ENCODE measurements around the gene PTPN4.
A peak's percentile ranks its signal among the peaks of the same experiment; 100 is the strongest.

Gene PTPN4

GRCh38 chr2:119741868-119742267, 17.9 kb upstream of the PTPN4 start:
- H3K9me3 Mint-ChIP-seq, result no peaks in the 10 kb centered on the region
- no peak overlapping the region for H3K27ac Mint-ChIP-seq
- H3K36me3 Mint-ChIP-seq (ENCODE audit: insufficient read depth), result peaks cover 3% of the 10 kb centered on the region
- peaks cover 0 to 4% of the 10 kb centered on the region in 2 donors for H3K4me1 Mint-ChIP-seq (ENCODE audit: low read depth in 2 of 2)
- H3K27me3 Mint-ChIP-seq, result peaks cover 38 to 43% of the 10 kb centered on the region in 2 donors
- H3K4me3 Mint-ChIP-seq, result no peak overlapping the region
- ATAC-seq (replicated peaks) (no peak), DNase-seq (no peak)

- H3K36me3 Mint-ChIP-seq (ENCODE audit: insufficient read depth), result no peaks in the 10 kb centered on the region
- ATAC-seq (replicated peaks) (no peak), DNase-seq (no peak)
- H3K4me3 Mint-ChIP-seq, result no peak overlapping the region
- peaks cover 45 to 50% of the 10 kb centered on the region in 2 donors for H3K27me3 Mint-ChIP-seq
- no peaks in the 10 kb centered on the region for H3K9me3 Mint-ChIP-seq
- H3K27ac Mint-ChIP-seq, result no peak overlapping the region
- H3K4me1 Mint-ChIP-seq (ENCODE audit: low read depth in 2 of 2), result peaks cover 0 to 4% of the 10 kb centered on the region in 2 donors
Measured at GRCh38 chr2:119744335-119744939, 15.3 kb upstream of the PTPN4 start.

- DNase-seq (no peak), ATAC-seq (replicated peaks) (no peak)
- no peak overlapping the region for H3K4me3 Mint-ChIP-seq
- H3K9me3 Mint-ChIP-seq, result no peaks in the 10 kb centered on the region
- no peaks in the 10 kb centered on the region for H3K4me1 Mint-ChIP-seq (ENCODE audit: low read depth in 2 of 2)
- H3K27ac Mint-ChIP-seq, result peak overlapping the region in 1 of 2 donors; percentile 76
- H3K36me3 Mint-ChIP-seq (ENCODE audit: insufficient read depth), result no peaks in the 10 kb centered on the region
- peaks cover 45% of the 10 kb centered on the region in 2 donors for H3K27me3 Mint-ChIP-seq
Measured at GRCh38 chr2:119745566-119745965, 14.2 kb upstream of the PTPN4 start.

DNA sequence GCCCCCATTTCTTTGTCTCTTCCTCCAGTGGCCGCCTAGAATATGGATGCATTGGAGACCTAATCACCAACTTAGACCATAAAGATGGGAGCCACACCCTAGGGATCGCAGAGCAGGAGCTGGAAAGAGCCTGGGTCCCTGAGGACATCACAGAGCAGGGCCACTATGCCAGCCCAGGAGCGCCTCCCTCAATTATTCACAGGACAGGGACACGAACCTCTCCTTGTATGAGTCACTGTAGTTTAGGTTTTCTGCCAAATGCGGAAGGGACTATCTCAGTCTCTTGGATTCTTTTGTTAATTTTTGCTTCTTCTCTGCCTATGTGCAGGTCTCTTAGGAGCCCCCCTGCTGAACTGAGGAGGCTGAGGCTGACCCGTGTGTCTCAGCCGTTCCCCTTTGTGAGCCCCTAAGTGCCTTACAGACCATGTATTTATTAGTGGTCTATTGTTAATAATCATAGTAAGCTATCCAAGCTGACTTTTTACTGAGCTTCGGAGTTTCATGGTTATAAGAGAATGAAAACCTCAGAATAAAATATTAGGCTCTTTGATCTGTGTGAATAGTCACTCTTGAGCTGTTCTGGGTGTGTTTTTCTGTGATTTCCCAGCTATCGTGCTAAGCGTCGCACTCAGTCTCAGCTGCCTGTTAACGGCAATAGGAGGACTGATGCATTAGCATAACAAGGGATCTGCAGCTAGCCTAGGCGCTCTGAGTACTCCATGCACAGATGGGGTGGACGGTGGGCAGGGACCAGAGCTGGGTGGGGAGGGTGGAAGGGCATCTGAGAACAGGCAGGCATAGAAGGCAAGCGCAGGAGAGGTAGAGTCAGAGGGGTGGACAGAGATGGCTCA, 12.7 kb upstream of the PTPN4 start:
- H3K4me3 Mint-ChIP-seq, result no peak overlapping the region
- no peak overlapping the region for H3K27ac Mint-ChIP-seq
- H3K36me3 Mint-ChIP-seq (ENCODE audit: insufficient read depth), result no peaks in the 10 kb centered on the region
- H3K27me3 Mint-ChIP-seq, result peaks cover 41 to 45% of the 10 kb centered on the region in 2 donors
- no peak for DNase-seq
- no peaks in the 10 kb centered on the region for H3K4me1 Mint-ChIP-seq (ENCODE audit: low read depth in 2 of 2)
- H3K9me3 Mint-ChIP-seq, result no peaks in the 10 kb centered on the region
- ATAC-seq (replicated peaks), result no peak

DNA sequence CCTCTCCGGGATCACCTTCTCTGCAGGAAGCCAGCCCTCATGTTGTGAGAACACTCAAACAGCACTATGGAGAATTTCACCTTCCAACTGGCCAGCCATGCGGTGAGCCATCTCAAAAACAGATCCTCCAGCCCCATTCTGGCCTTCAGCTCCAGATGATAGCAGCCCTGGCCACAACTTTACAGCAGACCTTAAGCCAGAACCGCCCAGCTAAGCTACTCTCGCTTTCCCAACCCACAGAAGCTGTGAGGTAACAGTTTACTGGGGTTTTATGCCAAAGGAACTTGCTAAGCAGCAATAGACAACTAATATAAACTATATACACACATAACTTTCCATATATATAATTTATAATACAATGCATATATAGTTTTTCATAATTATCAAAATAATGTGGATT, 11.6 kb upstream of the PTPN4 start:
- no peak for DNase-seq
- no peak for ATAC-seq (replicated peaks)
- Mint-ChIP-seq H3K9me3 (no peaks in the 10 kb centered on the region), H3K27me3 (peaks cover 32 to 34% of the 10 kb centered on the region in 2 donors), H3K4me3 (no peak overlapping the region), H3K4me1 (ENCODE audit: low read depth in 2 of 2) (peaks cover 0 to under 1% of the 10 kb centered on the region in 2 donors), H3K27ac (no peak overlapping the region), H3K36me3 (ENCODE audit: insufficient read depth) (no peaks in the 10 kb centered on the region)

DNA sequence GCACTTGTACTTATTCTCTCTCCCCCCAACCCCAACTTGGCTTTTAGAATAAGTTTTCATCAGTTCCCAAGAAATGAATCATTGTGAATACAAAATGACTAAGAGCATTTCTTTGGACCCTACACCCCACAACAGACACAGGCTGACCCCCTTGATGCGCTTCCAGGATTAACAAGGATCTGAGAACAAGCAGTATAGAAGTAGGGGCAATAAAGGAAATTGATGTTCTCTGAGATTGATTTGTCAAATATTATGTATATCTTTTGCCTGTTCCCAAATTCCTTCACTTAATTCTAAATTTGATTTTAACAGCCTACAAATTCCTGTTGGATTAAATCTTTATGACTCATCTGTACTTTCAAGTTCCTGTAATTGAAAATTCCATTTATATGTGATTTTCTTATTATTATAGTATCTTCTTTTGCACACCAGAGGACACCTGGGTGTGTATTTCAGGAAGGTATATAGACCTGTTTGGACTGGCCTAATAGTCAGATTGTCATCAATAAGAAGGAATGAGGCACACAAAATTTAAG, 10.2 kb upstream of the PTPN4 start:
- no peak overlapping the region for H3K4me3 Mint-ChIP-seq
- H3K9me3 Mint-ChIP-seq, result no peaks in the 10 kb centered on the region
- no peak for DNase-seq
- no peak for ATAC-seq (replicated peaks)
- H3K36me3 Mint-ChIP-seq (ENCODE audit: insufficient read depth), result no peaks in the 10 kb centered on the region
- H3K4me1 Mint-ChIP-seq (ENCODE audit: low read depth in 2 of 2), result peaks cover 0 to 4% of the 10 kb centered on the region in 2 donors
- no peak overlapping the region for H3K27ac Mint-ChIP-seq
- H3K27me3 Mint-ChIP-seq, result peaks cover 24 to 30% of the 10 kb centered on the region in 2 donors

GRCh38 chr2:119751706-119752105, 8.0 kb upstream of the PTPN4 start:
- no peak for ATAC-seq (replicated peaks)
- no peak for DNase-seq
- no peaks in the 10 kb centered on the region for H3K9me3 Mint-ChIP-seq
- peaks cover 0 to 4% of the 10 kb centered on the region in 2 donors for H3K4me1 Mint-ChIP-seq (ENCODE audit: low read depth in 2 of 2)
- no peak overlapping the region for H3K27ac Mint-ChIP-seq
- H3K4me3 Mint-ChIP-seq, result no peak overlapping the region
- no peaks in the 10 kb centered on the region for H3K36me3 Mint-ChIP-seq (ENCODE audit: insufficient read depth)
- peaks cover 8 to 15% of the 10 kb centered on the region in 2 donors for H3K27me3 Mint-ChIP-seq

DNA sequence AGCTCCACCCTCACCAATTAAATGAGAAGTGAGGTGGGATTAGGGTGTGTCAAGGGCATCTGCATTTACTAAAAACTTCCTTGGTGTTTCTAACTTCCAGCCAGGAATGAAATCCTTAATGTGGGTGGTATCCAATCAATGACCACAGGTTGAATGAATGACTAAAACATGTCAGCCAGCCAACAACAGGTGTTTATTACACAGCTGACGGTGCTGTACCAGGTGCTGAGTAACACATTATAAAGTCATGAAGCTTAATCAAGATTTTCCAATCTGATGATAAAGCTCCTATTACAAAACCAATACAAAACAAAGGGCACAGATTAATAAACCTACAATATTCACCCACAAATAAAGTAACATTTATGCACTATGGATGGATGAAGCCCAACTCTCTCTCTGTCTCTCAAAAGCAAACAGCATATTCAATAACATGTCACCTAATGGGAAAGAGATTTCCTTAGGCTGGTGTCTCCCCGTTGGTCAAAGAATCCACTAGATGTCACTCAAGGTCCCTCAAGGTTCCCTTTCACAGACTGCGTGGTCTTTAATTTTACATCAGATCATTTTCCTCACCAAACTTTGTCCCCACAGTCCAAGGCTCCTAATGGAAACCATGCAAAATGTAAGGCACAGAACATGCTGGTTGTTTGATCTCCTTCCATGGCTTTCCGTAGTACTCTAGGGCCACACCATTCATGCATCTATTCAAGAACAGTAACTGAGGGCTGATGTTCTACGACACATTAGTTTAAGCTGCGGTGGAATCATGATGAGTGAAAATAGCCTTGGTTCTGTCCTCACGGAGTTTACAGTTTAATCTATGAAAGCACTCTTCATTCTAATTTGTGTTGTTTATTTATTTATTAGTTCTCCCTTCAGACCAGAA, 6.4 kb upstream of the PTPN4 start:
- Mint-ChIP-seq H3K36me3 (ENCODE audit: insufficient read depth) (no peaks in the 10 kb centered on the region), H3K9me3 (no peaks in the 10 kb centered on the region), H3K4me3 (no peak overlapping the region), H3K27me3 (no peaks in the 10 kb centered on the region), H3K4me1 (ENCODE audit: low read depth in 2 of 2) (peaks cover 3 to 4% of the 10 kb centered on the region in 2 donors), H3K27ac (no peak overlapping the region)
- DNase-seq (peak; percentile 33 to 41 (median 40)), ATAC-seq (replicated peaks) (peak; percentile 94)

GRCh38 chr2:119753930-119754321, 5.8 kb upstream of the PTPN4 start:
- ATAC-seq (replicated peaks) (no peak), DNase-seq (no peak)
- no peaks in the 10 kb centered on the region for H3K27me3 Mint-ChIP-seq
- H3K4me1 Mint-ChIP-seq (ENCODE audit: low read depth in 2 of 2), result peaks cover 8 to 9% of the 10 kb centered on the region in 2 donors
- H3K27ac Mint-ChIP-seq, result no peak overlapping the region
- no peak overlapping the region for H3K4me3 Mint-ChIP-seq
- no peaks in the 10 kb centered on the region for H3K9me3 Mint-ChIP-seq
- no peaks in the 10 kb centered on the region for H3K36me3 Mint-ChIP-seq (ENCODE audit: insufficient read depth)

GRCh38 chr2:119755906-119756305, 3.8 kb upstream of the PTPN4 start:
- Mint-ChIP-seq H3K9me3 (no peaks in the 10 kb centered on the region), H3K27me3 (no peaks in the 10 kb centered on the region), H3K4me3 (no peak overlapping the region), H3K4me1 (ENCODE audit: low read depth in 2 of 2) (peaks cover 13 to 17% of the 10 kb centered on the region in 2 donors), H3K27ac (no peak overlapping the region), H3K36me3 (ENCODE audit: insufficient read depth) (peaks cover 12% of the 10 kb centered on the region)
- ATAC-seq (replicated peaks), result no peak
- DNase-seq, result no peak

- peaks cover 15 to 24% of the 10 kb centered on the region in 2 donors for H3K4me1 Mint-ChIP-seq (ENCODE audit: low read depth in 2 of 2)
- H3K27ac Mint-ChIP-seq, result peak overlapping the region in 1 of 2 donors; percentile 71
- H3K9me3 Mint-ChIP-seq, result no peaks in the 10 kb centered on the region
- ATAC-seq (replicated peaks), result no peak
- H3K36me3 Mint-ChIP-seq (ENCODE audit: insufficient read depth), result peaks cover 15% of the 10 kb centered on the region
- no peak overlapping the region for H3K4me3 Mint-ChIP-seq
- no peak for DNase-seq
- H3K27me3 Mint-ChIP-seq, result no peaks in the 10 kb centered on the region
Measured at GRCh38 chr2:119756837-119757236, 2.9 kb upstream of the PTPN4 start.

- H3K4me1 Mint-ChIP-seq (ENCODE audit: low read depth in 2 of 2), result peaks cover 22 to 38% of the 10 kb centered on the region in 2 donors
- peaks cover 15% of the 10 kb centered on the region for H3K36me3 Mint-ChIP-seq (ENCODE audit: insufficient read depth)
- no peak for DNase-seq
- ATAC-seq (replicated peaks), result no peak
- no peaks in the 10 kb centered on the region for H3K9me3 Mint-ChIP-seq
- H3K4me3 Mint-ChIP-seq, result peak overlapping the region; percentile 92 to 94
- H3K27ac Mint-ChIP-seq, result peak overlapping the region; percentile 85 to 96
- no peaks in the 10 kb centered on the region for H3K27me3 Mint-ChIP-seq
Measured at GRCh38 chr2:119758881-119759450, 756 bp upstream of the PTPN4 start.
